NCI-H1105 (cell line): ENCODE results near the gene PPIA.
"Not testable (repeated sequence)": the region's sequence is repeated elsewhere in the genome, so short reads cannot be mapped to it uniquely, and the experiment has no call there.

Experiments used
- DNase-seq: peaks from one replicate; lab custom pipeline; 2025; lab: John Stamatoyannopoulos, UW

The PPIA gene

DNA sequence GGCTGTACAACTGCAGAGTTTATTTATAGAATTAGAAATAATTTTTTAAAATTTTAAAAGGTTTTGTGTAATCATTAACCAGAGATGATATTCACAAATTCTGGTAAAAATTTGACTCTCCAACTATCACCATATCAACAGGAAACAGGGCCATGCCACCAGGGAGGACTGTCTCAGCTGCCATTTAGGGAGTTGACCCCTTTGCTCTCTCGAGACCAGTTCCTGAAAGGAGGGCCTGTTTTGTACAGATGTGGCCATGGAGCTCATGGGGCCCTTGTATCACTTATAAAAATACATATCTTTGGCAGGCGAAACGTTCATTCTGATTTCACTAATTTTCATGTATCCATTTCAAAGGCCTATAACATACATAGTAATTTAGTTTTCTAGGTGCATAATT lies 31.1 kb downstream of the PPIA start:
- no peak for DNase-seq

DNA sequence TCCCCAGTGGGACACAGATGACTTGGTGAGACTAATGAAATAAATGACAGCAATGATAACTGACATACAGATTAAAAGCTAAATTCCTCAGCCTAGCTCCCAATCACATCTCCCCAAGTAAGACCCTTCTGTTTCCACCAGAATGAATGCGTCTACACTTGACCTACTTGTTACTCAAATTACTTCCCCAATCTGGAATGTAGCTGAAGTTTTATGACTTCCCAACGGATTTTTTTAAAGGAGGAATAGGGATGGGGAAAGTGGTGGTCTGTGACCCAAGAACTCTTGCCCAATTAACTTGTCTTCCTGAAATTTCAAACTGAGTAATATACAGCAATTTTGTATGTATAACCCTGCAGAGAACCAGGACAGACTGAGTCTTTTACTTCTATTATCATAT lies 42.3 kb downstream of the PPIA start:
- DNase-seq = no peak

DNA sequence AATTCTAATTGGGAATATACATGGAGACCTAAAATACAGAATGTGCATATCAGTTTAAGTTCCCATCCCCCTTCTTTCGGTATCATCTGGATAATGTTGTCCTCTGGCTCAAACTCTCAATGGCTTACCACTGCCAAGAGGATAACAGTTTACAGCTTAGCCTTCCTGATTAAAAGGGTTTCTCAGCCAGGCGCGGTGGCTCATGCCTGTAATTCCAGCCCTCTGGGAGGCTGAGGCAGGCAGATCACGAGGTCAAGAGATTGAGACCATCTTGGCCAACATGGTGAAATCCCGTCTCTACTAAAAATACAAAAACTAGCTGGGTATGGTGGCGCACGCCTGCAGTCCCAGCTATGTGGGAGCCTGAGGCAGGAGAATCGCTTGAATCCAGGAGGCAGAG lies 46.2 kb downstream of the PPIA start:
- not testable (repeated sequence) for DNase-seq

DNA sequence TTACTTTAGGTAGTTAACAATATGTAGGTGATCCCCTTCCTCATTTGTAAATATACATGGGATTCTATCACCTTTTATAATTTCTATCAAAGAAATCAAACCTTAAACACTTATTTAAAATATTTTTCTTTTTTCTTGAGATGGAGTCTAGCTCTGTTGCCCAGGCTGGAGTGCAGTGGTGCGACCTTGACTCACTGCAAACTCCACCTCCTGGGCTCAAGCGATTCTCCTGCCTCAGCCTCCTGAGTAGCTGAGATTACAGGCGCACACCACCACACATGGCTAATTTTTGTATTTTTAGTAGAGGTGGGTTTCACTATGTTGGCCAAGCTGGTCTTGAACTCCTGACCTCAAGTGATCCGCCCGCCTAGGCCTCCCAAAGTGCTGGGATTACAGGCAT lies 47.0 kb downstream of the PPIA start:
- not testable (repeated sequence) for DNase-seq

DNA sequence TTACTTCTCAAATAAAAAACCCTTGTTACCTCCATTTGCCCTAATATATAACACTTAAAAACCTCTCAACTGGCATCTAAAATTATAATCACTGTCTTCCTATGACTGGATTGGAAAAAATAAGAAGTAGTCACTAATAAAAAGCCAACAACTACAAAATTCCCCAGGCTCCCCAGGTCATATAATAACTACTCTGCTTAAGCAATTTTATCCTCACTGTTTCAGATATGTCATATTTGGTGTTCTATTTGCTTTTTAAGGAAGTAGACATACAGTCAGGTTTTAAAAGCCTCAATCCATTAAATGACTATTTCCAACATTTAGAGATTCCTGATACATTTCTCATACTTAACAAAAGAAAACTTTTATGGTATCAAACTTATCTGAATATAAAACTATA lies 49.0 kb downstream of the PPIA start:
- DNase-seq = no peak

DNA sequence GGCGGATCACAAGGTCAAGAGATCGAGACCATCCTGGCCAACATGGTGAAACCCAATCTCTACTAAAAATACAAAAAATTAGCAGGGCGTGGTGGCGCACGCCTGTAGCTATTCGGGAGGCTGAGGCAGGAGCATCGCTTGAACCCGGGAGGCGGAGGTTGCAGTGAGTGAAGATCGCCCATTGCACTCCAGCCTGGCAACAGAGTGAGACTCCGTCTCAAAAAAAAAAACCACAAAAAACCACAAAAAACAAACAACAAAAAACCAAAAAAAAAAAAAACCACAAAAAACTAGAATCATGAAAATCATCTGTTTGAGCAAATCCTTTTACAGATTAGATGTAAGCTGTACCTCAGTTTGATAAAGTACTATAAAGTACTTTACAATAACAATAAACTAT lies 49.9 kb downstream of the PPIA start:
- DNase-seq = not testable (repeated sequence)

DNA sequence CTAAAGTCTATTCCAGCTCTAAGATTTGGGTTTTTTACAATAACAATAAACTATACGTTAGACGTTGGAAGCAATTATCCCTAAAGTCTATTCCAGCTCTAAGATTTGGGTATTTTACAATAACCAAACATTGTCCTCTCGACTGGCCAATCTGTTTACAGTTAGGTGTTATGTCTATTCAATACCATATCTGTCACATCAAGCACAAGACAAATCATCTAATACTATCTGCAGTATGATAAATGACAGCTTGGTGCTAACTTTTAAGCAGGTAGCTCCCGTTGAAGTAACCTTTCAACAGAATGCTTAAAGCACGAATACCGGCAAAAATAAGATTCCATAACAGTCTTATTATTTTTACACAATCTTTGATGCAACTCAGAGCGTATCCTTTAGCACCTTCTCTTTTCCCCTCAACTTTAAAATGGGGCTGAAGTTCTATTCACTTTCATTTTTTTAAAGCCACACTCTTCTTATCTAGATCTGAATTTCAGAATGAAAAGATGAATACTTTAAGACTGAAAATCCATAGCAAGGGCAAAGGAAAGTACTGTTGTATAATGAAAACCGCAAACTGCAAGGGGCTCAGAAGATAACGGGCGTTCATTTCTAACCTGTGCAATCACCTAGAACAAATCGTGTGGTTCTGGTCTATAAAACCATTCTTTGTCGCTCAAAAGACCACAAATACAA lies 50.5 kb downstream of the PPIA start:
- no peak for DNase-seq

DNA sequence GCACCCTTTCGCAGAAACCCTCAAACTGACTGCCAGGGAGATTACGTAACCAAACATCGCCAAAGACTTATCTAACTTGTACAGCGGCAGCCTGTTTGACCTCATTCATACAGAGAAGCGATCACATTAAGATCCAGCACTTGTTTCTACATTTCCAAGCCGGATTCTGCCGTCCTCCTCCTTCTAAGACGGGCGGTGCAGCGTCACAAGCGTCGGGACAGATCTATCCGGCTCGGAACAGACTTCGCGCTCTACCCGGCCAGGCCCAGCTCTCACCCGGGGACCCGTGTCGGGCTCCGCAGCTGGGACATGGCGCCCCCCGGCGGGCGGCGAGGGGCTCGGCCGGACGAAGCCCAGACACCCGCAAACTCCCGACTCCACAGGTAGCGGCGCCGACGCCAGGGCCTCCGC lies 51.0 kb downstream of the PPIA start:
- DNase-seq = peak; percentile 79

DNA sequence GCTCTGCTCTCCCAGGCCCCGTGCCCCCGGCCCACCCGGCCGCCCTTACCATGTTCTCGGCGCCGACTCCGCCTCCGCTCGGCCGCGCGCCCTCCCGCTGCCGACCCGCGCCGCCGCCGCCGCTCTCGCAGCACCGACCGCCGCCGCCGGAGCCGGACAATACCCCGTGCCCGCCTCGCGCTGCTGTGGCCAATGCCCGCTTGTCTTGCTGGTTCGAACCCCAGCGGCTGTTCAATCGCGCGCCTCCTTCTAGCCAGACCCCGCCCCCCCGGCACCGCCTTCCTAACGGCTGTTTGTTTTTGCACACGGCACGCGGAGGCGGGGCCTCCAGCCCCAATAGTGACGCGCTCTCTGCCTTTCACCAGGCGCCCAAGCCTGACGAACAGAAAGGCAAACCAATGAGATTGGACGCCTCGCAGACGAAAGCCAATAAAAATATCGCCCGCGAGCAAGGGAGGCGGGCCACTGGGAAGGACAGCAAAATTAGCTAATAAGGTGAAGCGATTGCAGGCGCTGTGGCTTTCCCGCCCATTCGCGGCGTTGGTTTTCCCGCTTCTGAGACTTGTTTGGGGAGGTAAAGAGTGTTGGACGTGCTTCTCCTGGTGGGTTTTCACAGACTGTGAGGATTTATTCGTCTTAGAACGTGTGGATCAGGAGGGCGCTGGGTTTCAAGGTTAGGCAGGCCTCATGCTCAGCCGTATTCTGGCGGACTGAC lies 51.6 kb downstream of the PPIA start, which contains the start of gene H2AZ2:
Gene H2AZ2, minus strand, starts transcription at position 168 of the 715 bp plus-strand sequence. Its CDS starts 116 bp downstream, at position 52.
- DNase-seq = peak; percentile 99

DNA sequence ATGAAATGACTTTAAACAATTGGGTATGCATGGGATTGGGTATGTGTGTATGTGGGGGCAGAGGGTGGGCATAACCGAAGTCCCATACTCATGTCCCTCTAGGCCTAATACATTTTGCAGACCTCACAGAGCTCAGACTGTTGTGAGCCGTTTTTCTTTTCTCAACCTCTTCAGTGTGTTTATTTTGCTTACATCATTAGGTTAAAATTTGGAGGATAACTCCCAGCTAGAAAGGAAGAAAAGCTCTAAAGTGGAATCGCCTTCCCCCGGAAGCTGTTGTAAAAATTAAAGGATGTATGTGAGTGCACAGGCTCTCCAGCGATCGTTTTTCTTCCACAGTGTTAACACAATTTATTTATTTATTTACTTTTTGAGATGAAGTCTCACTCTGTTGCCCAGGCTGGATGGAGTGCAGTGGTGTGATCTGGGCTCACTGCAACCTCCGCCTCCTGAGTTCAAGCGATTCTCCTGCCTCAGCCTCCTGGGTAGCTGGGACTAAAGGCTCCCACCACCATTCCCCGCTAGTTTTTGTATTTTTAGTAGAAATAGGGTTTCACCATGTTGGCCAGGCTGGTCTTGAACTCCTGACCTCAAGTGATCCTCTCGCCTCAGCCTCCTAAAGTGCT lies 52.9 kb downstream of the PPIA start:
- no peak for DNase-seq

DNA sequence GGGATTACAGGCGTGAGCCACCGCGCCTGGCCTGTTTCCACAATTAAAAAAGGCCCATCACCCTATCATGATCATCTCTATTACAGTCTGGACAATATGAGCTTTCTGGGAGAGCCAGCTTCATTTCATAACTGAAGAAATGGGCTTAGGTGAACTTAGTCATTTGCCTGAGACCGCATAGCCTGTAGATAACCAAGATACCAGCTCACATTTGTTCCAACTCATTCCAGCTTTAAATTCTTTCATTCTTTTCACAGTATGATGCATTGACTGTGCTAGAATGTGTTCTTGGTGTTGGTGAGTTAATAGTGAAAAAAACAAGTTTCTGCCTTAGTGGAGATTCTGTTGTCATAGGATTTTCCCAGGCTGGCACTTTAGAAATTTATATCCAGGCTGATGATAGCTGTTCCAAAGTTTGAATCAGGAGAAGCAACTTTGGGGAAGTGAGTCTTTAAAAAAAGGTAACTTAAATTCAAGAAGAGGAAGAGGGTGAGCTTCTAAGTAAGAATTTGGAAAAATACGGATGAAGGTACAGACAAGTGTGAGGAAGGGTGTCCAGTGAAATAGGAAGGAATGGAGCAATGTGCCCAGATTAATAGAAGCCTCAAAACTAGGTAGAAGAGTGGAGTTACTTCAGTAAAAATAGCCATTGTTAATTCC lies 53.5 kb downstream of the PPIA start:
- DNase-seq = no peak

DNA sequence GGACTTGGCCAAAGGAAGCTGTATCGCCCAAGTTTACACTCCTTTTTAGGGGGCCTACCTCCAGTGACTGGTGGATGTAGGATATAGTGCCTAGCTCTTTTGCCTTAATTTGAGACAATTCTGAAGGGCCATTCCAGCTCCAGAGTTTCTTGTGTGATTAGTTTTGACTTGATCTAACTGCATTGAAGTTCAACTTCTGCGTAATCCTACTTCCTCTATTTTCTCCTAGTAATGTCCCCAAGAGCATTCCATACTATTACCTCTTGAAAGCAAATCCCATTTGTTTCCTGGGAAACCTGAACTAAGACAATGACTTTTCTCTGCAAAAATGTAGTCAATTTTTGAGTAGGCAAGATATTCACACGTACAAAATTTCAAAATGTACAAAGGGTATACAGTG lies 56.1 kb downstream of the PPIA start:
- DNase-seq = no peak
